WTC11 (cell line): ENCODE measurements around the gene COLQ.

Experiments used
- GRHL2 ChIP-seq: fragments of 250-450 bp; sonication (Bioruptor Pico); IDR thresholded peaks from 2 replicates; pipeline ENCODE4 v1.8.0; 2022; ENCODE audit warnings: mild to moderate bottlenecking, moderate library complexity; ENCODE audit not compliant: insufficient replicate concordance, severe bottlenecking
- KAT7 ChIP-seq: sonication (generic); formaldehyde crosslinking; IDR thresholded peaks from 2 replicates; pipeline ENCODE4 v1.8.1; 2023; ENCODE audit warnings: missing genetic modification reagents, mild to moderate bottlenecking, borderline replicate concordance
- SP1 ChIP-seq: sonication (generic); formaldehyde crosslinking; conservative IDR thresholded peaks from 2 replicates; pipeline ENCODE4 v1.8.1; 2022; ENCODE audit warnings: missing genetic modification reagents
- TF ChIP-seq, protein P1 (sequence below): fragments of 200-600 bp; IDR thresholded peaks from 2 replicates; pipeline ENCODE4 v1.8.0; 2022; ENCODE audit warnings: antibody characterized with exemption
- TF ChIP-seq, protein P2 (sequence below): fragments of 250-450 bp; sonication (Bioruptor Pico); IDR thresholded peaks from 2 replicates; pipeline ENCODE4 v1.9.0; 2021; ENCODE audit warnings: mild to moderate bottlenecking
- TF ChIP-seq, protein P3 (sequence below): sonication (generic); formaldehyde crosslinking; IDR thresholded peaks from 2 replicates; pipeline ENCODE4 v1.8.1; 2022; ENCODE audit warnings: mild to moderate bottlenecking, missing genetic modification reagents, moderate library complexity, borderline replicate concordance
- TF ChIP-seq, protein P4 (sequence below): sonication (generic); formaldehyde crosslinking; IDR thresholded peaks from 2 replicates; pipeline ENCODE4 v1.8.0; 2022; ENCODE audit warnings: mild to moderate bottlenecking, missing genetic modification reagents
- TF ChIP-seq, protein P5 (sequence below): sonication (generic); formaldehyde crosslinking; IDR thresholded peaks from 2 replicates; pipeline ENCODE4 v1.8.1; 2023; ENCODE audit warnings: mild to moderate bottlenecking, missing genetic modification reagents, borderline replicate concordance
- TF ChIP-seq, protein P6 (sequence below): sonication (generic); formaldehyde crosslinking; conservative IDR thresholded peaks from 2 replicates; pipeline ENCODE4 v1.8.1; 2023; ENCODE audit warnings: mild to moderate bottlenecking, low read depth, missing genetic modification reagents, moderate library complexity
- TF ChIP-seq, protein P7 (sequence below): sonication (generic); formaldehyde crosslinking; IDR thresholded peaks from 2 replicates; pipeline ENCODE4 v1.8.0; 2022; ENCODE audit warnings: mild to moderate bottlenecking, missing genetic modification reagents

DNA sequence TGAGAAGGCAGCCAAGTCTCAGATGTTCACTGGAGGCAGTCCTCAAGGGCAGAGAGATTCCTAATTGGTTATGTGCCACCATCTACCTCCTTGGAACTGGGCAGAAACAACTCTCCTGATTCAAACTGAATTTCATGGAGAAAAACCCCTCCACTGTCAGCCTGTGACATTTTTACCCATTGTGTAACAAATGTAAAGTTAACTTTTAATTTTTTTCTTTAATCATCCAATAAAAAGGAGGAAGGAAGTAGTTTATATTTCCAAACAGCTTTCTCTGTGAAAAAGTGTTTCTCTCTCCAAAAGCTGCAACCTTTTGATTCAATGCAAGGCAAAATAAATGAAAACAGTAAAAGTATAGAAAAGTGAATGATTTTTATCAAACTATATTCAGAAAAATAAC is 510 bp upstream of the COLQ start:
- TF ChIP-seq, protein P1, sequence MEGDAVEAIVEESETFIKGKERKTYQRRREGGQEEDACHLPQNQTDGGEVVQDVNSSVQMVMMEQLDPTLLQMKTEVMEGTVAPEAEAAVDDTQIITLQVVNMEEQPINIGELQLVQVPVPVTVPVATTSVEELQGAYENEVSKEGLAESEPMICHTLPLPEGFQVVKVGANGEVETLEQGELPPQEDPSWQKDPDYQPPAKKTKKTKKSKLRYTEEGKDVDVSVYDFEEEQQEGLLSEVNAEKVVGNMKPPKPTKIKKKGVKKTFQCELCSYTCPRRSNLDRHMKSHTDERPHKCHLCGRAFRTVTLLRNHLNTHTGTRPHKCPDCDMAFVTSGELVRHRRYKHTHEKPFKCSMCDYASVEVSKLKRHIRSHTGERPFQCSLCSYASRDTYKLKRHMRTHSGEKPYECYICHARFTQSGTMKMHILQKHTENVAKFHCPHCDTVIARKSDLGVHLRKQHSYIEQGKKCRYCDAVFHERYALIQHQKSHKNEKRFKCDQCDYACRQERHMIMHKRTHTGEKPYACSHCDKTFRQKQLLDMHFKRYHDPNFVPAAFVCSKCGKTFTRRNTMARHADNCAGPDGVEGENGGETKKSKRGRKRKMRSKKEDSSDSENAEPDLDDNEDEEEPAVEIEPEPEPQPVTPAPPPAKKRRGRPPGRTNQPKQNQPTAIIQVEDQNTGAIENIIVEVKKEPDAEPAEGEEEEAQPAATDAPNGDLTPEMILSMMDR: no peak
- TF ChIP-seq SP1 (CRISPR knock-in tag) (no peak), GRHL2 (CRISPR knock-in tag) (no peak), KAT7 (no peak)
- TF ChIP-seq, protein P2, sequence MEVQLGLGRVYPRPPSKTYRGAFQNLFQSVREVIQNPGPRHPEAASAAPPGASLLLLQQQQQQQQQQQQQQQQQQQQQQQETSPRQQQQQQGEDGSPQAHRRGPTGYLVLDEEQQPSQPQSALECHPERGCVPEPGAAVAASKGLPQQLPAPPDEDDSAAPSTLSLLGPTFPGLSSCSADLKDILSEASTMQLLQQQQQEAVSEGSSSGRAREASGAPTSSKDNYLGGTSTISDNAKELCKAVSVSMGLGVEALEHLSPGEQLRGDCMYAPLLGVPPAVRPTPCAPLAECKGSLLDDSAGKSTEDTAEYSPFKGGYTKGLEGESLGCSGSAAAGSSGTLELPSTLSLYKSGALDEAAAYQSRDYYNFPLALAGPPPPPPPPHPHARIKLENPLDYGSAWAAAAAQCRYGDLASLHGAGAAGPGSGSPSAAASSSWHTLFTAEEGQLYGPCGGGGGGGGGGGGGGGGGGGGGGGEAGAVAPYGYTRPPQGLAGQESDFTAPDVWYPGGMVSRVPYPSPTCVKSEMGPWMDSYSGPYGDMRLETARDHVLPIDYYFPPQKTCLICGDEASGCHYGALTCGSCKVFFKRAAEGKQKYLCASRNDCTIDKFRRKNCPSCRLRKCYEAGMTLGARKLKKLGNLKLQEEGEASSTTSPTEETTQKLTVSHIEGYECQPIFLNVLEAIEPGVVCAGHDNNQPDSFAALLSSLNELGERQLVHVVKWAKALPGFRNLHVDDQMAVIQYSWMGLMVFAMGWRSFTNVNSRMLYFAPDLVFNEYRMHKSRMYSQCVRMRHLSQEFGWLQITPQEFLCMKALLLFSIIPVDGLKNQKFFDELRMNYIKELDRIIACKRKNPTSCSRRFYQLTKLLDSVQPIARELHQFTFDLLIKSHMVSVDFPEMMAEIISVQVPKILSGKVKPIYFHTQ (CRISPR knock-in tag): no peak
- TF ChIP-seq, protein P3, sequence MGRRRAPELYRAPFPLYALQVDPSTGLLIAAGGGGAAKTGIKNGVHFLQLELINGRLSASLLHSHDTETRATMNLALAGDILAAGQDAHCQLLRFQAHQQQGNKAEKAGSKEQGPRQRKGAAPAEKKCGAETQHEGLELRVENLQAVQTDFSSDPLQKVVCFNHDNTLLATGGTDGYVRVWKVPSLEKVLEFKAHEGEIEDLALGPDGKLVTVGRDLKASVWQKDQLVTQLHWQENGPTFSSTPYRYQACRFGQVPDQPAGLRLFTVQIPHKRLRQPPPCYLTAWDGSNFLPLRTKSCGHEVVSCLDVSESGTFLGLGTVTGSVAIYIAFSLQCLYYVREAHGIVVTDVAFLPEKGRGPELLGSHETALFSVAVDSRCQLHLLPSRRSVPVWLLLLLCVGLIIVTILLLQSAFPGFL: no peak
- TF ChIP-seq, protein P4, sequence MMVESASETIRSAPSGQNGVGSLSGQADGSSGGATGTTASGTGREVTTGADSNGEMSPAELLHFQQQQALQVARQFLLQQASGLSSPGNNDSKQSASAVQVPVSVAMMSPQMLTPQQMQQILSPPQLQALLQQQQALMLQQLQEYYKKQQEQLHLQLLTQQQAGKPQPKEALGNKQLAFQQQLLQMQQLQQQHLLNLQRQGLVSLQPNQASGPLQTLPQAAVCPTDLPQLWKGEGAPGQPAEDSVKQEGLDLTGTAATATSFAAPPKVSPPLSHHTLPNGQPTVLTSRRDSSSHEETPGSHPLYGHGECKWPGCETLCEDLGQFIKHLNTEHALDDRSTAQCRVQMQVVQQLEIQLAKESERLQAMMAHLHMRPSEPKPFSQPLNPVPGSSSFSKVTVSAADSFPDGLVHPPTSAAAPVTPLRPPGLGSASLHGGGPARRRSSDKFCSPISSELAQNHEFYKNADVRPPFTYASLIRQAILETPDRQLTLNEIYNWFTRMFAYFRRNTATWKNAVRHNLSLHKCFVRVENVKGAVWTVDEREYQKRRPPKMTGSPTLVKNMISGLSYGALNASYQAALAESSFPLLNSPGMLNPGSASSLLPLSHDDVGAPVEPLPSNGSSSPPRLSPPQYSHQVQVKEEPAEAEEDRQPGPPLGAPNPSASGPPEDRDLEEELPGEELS (CRISPR knock-in tag): no peak
- TF ChIP-seq, protein P5, sequence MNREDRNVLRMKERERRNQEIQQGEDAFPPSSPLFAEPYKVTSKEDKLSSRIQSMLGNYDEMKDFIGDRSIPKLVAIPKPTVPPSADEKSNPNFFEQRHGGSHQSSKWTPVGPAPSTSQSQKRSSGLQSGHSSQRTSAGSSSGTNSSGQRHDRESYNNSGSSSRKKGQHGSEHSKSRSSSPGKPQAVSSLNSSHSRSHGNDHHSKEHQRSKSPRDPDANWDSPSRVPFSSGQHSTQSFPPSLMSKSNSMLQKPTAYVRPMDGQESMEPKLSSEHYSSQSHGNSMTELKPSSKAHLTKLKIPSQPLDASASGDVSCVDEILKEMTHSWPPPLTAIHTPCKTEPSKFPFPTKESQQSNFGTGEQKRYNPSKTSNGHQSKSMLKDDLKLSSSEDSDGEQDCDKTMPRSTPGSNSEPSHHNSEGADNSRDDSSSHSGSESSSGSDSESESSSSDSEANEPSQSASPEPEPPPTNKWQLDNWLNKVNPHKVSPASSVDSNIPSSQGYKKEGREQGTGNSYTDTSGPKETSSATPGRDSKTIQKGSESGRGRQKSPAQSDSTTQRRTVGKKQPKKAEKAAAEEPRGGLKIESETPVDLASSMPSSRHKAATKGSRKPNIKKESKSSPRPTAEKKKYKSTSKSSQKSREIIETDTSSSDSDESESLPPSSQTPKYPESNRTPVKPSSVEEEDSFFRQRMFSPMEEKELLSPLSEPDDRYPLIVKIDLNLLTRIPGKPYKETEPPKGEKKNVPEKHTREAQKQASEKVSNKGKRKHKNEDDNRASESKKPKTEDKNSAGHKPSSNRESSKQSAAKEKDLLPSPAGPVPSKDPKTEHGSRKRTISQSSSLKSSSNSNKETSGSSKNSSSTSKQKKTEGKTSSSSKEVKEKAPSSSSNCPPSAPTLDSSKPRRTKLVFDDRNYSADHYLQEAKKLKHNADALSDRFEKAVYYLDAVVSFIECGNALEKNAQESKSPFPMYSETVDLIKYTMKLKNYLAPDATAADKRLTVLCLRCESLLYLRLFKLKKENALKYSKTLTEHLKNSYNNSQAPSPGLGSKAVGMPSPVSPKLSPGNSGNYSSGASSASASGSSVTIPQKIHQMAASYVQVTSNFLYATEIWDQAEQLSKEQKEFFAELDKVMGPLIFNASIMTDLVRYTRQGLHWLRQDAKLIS (CRISPR knock-in tag): no peak
- TF ChIP-seq, protein P6, sequence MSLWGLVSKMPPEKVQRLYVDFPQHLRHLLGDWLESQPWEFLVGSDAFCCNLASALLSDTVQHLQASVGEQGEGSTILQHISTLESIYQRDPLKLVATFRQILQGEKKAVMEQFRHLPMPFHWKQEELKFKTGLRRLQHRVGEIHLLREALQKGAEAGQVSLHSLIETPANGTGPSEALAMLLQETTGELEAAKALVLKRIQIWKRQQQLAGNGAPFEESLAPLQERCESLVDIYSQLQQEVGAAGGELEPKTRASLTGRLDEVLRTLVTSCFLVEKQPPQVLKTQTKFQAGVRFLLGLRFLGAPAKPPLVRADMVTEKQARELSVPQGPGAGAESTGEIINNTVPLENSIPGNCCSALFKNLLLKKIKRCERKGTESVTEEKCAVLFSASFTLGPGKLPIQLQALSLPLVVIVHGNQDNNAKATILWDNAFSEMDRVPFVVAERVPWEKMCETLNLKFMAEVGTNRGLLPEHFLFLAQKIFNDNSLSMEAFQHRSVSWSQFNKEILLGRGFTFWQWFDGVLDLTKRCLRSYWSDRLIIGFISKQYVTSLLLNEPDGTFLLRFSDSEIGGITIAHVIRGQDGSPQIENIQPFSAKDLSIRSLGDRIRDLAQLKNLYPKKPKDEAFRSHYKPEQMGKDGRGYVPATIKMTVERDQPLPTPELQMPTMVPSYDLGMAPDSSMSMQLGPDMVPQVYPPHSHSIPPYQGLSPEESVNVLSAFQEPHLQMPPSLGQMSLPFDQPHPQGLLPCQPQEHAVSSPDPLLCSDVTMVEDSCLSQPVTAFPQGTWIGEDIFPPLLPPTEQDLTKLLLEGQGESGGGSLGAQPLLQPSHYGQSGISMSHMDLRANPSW (CRISPR knock-in tag): no peak
- TF ChIP-seq, protein P7, sequence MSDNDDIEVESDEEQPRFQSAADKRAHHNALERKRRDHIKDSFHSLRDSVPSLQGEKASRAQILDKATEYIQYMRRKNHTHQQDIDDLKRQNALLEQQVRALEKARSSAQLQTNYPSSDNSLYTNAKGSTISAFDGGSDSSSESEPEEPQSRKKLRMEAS (CRISPR knock-in tag): no peak
